Measurements from ENCODE around the gene ATF1.

GRCh38 chr12:50778663-50779590 is 15.0 kb downstream of the ATF1 start:
- no peak for TF ChIP-seq ZFX (IDR thresholded peaks at IDR 0.05)
- TF ChIP-seq CTCF (conservative IDR thresholded peaks at IDR 0.05): no peak

Measured in C4-2B (cell line).